Gastrocnemius medialis (tissue), 4 donors: ENCODE results near the gene GPR161.

ENCODE experiments used
- CTCF ChIP-seq, 5 experiments: fragments of 450-650 bp in 3 of 5; fragments of 200-600 bp in 2 of 5; sonication (generic) in 2 of 5; IDR thresholded peaks in 4 of 5; conservative IDR thresholded peaks in 1 of 5; 1 replicate in 4 of 5; 2 replicates in 1 of 5; pipeline ENCODE4 v1.5.1; 2016 to 2019; ENCODE audit warnings: antibody characterized with exemption in 5 of 5, mild to moderate bottlenecking in 3 of 5, moderate library complexity in 3 of 5
- POLR2A ChIP-seq, 2 donors: fragments of 450-650 bp; IDR thresholded peaks; one replicate each; pipeline ENCODE4 v1.6.1; 2017; ENCODE audit warnings: antibody characterized with exemption in 2 of 2, mild to moderate bottlenecking in 2 of 2, moderate library complexity in 2 of 2

GRCh38 chr1:168082008-168082876 lies 54.5 kb downstream of the GPR161 start:
- TF ChIP-seq CTCF (IDR thresholded peaks at IDR 0.05 in 4 of 5, conservative IDR thresholded peaks at IDR 0.05 in 1 of 5) (peak; percentile 72 to 89 (median 83)), POLR2A (IDR thresholded peaks at IDR 0.05) (no peak)
